Keratinocyte (primary cell): ENCODE data around the gene ROR2.

Source experiments
- EZH2 ChIP-seq: IDR thresholded peaks from one replicate; pipeline ENCODE4 v1.6.1; 2012; ENCODE audit warnings: inconsistent platforms, mild to moderate bottlenecking, low read length, moderate library complexity
- TF ChIP-seq, protein P1 (sequence below), 3 experiments: IDR thresholded peaks in 1 of 3; conservative IDR thresholded peaks in 1 of 3; optimal IDR thresholded peaks in 1 of 3; 2 replicates in 2 of 3; 3 replicates in 1 of 3; pipeline versions ENCODE3 to v1.5.1; 2011; ENCODE audit warnings: low read length in 3 of 3, mild to moderate bottlenecking in 3 of 3, moderate library complexity in 2 of 3, control low read depth in 1 of 3, inconsistent platforms in 1 of 3; ENCODE audit not compliant: insufficient read depth in 2 of 3; ENCODE audit errors: extremely low read depth in 1 of 3

DNA sequence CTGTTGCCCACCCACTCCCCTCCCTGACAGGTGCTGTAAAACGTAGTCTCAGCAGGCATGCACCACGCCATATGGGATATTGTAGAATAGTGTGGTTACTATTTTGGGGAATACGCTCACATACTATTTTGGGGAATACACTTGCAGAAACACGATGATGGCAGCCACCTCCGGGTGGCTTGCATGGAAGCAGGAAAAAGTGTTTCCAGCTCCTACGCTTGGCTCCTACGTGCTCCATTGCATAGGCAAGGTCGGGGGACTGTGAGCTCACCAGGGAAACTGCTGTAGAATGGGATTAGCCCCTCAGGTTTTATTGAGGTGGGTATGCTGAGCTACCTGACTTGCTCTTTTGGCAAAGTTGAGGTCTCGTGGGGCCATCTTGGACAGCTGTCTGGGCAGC is 366.1 kb downstream of the ROR2 start:
- TF ChIP-seq, protein P1, sequence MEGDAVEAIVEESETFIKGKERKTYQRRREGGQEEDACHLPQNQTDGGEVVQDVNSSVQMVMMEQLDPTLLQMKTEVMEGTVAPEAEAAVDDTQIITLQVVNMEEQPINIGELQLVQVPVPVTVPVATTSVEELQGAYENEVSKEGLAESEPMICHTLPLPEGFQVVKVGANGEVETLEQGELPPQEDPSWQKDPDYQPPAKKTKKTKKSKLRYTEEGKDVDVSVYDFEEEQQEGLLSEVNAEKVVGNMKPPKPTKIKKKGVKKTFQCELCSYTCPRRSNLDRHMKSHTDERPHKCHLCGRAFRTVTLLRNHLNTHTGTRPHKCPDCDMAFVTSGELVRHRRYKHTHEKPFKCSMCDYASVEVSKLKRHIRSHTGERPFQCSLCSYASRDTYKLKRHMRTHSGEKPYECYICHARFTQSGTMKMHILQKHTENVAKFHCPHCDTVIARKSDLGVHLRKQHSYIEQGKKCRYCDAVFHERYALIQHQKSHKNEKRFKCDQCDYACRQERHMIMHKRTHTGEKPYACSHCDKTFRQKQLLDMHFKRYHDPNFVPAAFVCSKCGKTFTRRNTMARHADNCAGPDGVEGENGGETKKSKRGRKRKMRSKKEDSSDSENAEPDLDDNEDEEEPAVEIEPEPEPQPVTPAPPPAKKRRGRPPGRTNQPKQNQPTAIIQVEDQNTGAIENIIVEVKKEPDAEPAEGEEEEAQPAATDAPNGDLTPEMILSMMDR (optimal IDR thresholded peaks at IDR 0.05 in 1 of 3, IDR thresholded peaks at IDR 0.05 in 1 of 3, conservative IDR thresholded peaks at IDR 0.05 in 1 of 3; ENCODE audit: extremely low read depth in 1 of 3, insufficient read depth in 2 of 3, low read length in 3 of 3), result no peak
- TF ChIP-seq EZH2, result no peak
